Measurements from ENCODE around the gene HOMER2. TPM values are rescaled to one million over a fixed set of nuclear protein-coding genes. Genes with fewer than 3 reads are reported as not detected.

Gene HOMER2
- total RNA-seq, 1 donor from 2014 or later = 9.4 TPM

DNA sequence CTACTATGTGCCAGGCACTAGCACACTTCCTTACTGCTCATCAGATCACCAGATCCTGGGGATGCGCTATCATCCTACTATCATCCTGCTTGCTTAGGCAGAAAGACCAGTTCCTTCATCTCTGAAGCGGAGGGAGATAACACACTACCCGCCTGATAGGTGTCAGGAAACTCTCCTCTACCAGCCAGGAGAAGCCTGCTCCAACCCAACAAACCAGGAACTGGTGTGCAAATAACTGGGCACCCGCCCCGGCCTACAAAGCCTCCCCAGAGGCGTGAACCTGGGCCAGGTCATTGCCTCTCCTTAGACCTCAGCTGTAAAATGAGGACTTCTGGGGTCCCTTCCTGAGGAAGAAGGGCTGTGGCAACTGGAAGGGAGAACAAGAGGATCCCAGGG lies 61.5 kb downstream of the HOMER2 start:
- no peak for ATAC-seq (ENCODE audit: low read depth)
- Mint-ChIP-seq H3K4me3 (no peak overlapping the region), H3K4me1 (no peaks in the 10 kb centered on the region)

DNA sequence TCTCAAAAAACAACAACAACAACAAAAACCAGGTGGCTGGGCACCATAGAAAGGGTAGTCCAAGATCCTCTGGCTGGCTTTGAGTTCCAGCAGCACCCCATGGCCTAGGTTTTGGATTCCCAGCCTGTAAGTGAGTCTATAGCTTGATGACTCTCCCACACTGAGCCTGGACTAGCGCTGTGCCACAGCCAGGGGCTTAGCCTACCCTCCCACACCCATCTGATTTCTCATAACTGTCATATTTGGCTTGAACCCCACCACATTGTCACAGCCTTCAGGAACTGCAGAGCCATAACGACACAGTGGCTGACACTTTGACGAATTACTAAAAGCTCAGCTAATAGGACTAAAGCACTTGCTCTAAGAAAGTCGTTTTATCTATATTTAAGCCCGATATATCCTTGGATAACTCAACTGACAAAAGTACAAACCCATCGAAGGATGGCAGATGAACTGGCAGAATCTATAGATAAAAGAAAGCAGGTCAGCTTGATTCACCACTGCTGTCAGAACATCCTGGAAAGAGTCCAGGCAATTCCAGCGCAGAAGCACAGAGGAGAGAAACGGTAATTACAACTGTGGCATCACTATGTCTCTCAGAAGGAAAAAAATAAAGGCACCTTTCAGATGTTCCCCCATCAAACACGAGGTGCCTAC lies 62.1 kb downstream of the HOMER2 start:
- ChIA-PET CTCF (no interaction called here), POLR2A (no interaction called here)
- intact Hi-C loops (cut with micrococcal nuclease) = no loop called here
- H3K4me1 Mint-ChIP-seq = no peaks in the 10 kb centered on the region
- H3K4me3 Mint-ChIP-seq = no peak overlapping the region
- no peaks in the 10 kb centered on the region for H3K27me3 Mint-ChIP-seq
- no peaks in the 10 kb centered on the region for H3K9me3 Mint-ChIP-seq
- no peak overlapping the region for H3K27ac Mint-ChIP-seq
- ATAC-seq (ENCODE audit: low read depth) = no peak
- no peak for TF ChIP-seq CTCF (IDR thresholded peaks at IDR 0.05)
- no peaks in the 10 kb centered on the region for H3K36me3 Mint-ChIP-seq (ENCODE audit: low read depth)
- DNase-seq = no peak

More for the DNA sequence above, 61.5 kb downstream of the HOMER2 start:
- no peak for DNase-seq
- no peaks in the 10 kb centered on the region for H3K27me3 Mint-ChIP-seq
- H3K9me3 Mint-ChIP-seq = no peaks in the 10 kb centered on the region
- intact Hi-C loops (cut with micrococcal nuclease) = no loop called here
- no peak for TF ChIP-seq CTCF (IDR thresholded peaks at IDR 0.05)
- ChIA-PET CTCF (no interaction called here), POLR2A (no interaction called here)
- no peaks in the 10 kb centered on the region for H3K36me3 Mint-ChIP-seq (ENCODE audit: low read depth)
- no peak overlapping the region for H3K27ac Mint-ChIP-seq

DNA sequence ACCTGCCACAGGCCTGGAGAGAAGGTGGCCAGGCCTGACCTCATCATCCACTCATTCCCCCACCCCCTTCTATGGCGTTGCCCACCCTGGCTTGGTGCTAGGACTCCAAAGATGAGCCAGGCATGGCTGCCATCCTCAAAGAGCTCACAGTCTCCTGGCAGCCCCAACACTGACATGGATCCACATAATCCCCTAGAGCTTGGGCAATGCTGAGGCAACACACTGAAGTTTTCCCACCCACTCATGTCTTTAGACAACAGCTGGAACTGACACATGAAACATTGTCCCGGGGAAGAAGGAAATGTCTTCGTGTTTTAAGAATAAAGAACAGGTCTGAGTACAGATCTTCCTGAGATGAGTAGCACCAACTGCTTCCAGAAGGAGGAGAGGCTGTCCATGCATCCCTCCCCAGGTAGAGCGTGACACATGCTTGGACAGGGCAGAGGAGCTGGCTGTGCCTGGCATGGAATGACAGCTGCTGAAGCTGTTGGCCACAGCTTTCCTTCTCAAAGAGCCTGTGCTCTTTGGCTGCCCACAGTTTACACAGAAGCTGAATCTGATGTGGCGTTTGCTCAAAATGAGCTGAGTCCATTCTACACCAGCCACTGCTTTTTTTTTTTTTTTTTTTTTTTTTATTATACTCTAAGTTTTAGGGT lies 70.1 kb downstream of the HOMER2 start:
- Mint-ChIP-seq H3K27ac (no peak overlapping the region), H3K9me3 (no peaks in the 10 kb centered on the region), H3K36me3 (ENCODE audit: low read depth) (no peaks in the 10 kb centered on the region), H3K4me3 (no peak overlapping the region), H3K4me1 (no peaks in the 10 kb centered on the region), H3K27me3 (no peaks in the 10 kb centered on the region)
- ChIA-PET POLR2A (no interaction called here), CTCF (no interaction called here)
- TF ChIP-seq CTCF (IDR thresholded peaks at IDR 0.05) = no peak
- intact Hi-C loops (cut with micrococcal nuclease) = no loop called here
- ATAC-seq (ENCODE audit: low read depth) = no peak
- no peak for DNase-seq

GRCh38 chr15:82881747-82882146 lies 70.8 kb downstream of the HOMER2 start:
- Mint-ChIP-seq H3K27ac (no peak overlapping the region), H3K9me3 (no peaks in the 10 kb centered on the region), H3K27me3 (no peaks in the 10 kb centered on the region), H3K4me3 (no peak overlapping the region), H3K4me1 (no peaks in the 10 kb centered on the region), H3K36me3 (ENCODE audit: low read depth) (no peaks in the 10 kb centered on the region)
- ChIA-PET CTCF (no interaction called here), POLR2A (no interaction called here)
- ATAC-seq (ENCODE audit: low read depth) (no peak), DNase-seq (no peak)
- TF ChIP-seq CTCF (IDR thresholded peaks at IDR 0.05) = no peak
- intact Hi-C loops (cut with micrococcal nuclease) = no loop called here

DNA sequence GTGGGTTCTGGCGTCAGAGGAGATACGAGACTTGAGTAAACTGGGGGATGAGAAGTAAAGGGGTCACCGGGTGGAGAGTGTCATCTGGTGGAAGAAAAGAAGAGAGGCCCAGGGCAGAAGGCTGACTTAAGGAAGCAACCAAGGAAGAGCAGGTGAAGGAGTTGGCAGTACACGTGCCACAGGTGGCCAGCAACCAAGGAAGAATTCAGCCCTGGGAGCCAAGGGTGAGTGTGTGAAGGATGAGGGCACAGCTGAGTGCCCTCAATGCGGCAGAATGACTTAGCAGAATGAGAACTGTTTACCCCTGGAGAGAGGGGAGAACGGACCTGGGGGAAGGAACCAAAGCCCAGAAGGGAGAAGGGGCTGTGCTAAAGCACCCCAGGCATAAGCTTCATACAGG lies 71.8 kb downstream of the HOMER2 start:
- POLR2A ChIA-PET = no interaction called here
- intact Hi-C loops (cut with micrococcal nuclease) = no loop called here
- no peaks in the 10 kb centered on the region for H3K4me1 Mint-ChIP-seq
- no peak overlapping the region for H3K27ac Mint-ChIP-seq
- no peak for DNase-seq
- no peak for ATAC-seq (ENCODE audit: low read depth)
- H3K9me3 Mint-ChIP-seq = no peaks in the 10 kb centered on the region
- no peaks in the 10 kb centered on the region for H3K36me3 Mint-ChIP-seq (ENCODE audit: low read depth)
- no peak for TF ChIP-seq CTCF (IDR thresholded peaks at IDR 0.05)
- CTCF ChIA-PET = no interaction called here
- H3K4me3 Mint-ChIP-seq = no peak overlapping the region
- no peaks in the 10 kb centered on the region for H3K27me3 Mint-ChIP-seq

All from activated B cell treated with CpG ODN at 0.5 μM for 24 hours (primary cell).